ENCODE results near the gene SLC24A3.

Gene SLC24A3

DNA sequence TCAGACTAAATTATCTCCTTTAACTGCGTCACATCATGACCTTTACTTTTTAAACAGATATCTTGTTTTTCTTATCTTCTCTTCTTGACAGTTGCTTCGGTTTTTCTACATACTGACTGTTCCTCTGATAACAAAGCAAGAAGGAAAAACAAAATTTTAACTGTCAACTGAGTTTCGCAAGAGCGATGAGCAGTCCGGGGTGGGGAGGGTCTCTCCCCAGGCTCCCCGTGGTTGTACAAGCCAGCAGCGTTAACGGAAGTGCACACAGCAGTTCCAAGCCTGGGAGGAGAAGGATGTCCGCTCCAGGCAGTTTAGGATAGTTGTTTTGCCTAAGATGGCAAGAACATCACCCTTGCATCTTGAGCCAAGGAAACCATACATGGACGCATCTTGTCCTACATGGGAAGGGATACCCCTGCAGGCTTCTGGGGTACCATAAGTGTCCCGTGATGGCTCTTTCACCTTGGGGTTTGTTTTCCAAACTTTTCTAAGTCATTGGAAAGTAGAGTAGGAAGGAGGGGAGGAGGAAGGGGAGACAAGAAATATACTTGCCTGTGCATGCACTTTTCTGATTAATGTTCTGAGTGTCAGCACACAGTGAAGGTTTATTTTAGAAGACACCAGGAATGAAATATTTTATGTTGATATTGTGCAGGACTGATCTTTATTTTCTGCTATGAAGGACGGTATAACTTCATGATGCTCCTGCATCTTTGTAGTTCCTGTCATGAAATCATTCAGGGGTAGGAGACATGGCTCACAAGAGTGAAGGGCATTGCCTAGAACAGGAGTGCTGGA is 20.8 kb downstream of the SLC24A3 start (continued):
- TF ChIP-seq, protein P1, sequence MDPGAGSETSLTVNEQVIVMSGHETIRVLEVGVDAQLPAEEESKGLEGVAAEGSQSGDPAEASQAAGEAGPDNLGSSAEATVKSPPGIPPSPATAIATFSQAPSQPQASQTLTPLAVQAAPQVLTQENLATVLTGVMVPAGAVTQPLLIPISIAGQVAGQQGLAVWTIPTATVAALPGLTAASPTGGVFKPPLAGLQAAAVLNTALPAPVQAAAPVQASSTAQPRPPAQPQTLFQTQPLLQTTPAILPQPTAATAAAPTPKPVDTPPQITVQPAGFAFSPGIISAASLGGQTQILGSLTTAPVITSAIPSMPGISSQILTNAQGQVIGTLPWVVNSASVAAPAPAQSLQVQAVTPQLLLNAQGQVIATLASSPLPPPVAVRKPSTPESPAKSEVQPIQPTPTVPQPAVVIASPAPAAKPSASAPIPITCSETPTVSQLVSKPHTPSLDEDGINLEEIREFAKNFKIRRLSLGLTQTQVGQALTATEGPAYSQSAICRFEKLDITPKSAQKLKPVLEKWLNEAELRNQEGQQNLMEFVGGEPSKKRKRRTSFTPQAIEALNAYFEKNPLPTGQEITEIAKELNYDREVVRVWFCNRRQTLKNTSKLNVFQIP (CRISPR knock-in tag; IDR thresholded peaks at IDR 0.05; ENCODE audit: borderline replicate concordance, low read depth), result no peak
- TF ChIP-seq, protein P2, sequence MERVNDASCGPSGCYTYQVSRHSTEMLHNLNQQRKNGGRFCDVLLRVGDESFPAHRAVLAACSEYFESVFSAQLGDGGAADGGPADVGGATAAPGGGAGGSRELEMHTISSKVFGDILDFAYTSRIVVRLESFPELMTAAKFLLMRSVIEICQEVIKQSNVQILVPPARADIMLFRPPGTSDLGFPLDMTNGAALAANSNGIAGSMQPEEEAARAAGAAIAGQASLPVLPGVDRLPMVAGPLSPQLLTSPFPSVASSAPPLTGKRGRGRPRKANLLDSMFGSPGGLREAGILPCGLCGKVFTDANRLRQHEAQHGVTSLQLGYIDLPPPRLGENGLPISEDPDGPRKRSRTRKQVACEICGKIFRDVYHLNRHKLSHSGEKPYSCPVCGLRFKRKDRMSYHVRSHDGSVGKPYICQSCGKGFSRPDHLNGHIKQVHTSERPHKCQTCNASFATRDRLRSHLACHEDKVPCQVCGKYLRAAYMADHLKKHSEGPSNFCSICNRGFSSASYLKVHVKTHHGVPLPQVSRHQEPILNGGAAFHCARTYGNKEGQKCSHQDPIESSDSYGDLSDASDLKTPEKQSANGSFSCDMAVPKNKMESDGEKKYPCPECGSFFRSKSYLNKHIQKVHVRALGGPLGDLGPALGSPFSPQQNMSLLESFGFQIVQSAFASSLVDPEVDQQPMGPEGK (CRISPR knock-in tag; IDR thresholded peaks at IDR 0.05; ENCODE audit: borderline replicate concordance), result no peak

DNA sequence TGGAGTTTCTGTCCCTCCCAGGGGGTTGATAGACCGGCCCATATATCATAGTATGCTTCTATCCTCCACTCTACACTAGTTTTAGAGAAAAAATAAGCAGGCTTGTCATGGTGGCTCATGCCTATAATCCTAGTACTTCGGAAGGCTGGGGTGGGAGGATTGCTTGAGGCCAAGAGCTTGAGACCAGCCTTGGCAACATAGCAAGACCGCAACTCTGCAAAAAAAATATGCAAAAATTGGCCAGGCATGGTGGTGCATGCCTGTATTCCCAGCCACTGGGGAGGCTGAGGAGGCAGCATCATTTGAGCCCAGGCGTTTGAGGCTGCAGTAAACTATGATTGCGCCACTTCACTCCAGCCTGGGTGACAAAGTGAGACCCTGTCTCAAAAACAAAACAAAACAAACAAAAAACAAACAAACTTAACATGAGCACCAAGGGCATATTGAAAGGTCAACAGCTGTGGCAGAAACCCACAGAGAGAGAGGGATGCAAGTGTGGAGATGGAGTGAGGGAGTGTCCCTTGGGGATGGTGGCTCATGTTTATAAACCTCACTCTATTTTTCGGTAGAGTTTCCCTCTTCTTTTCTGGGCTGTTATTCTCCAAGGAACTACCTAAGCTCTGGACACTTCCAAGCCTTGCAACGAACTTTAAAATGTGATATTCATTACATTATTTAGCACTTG is 24.1 kb downstream of the SLC24A3 start:
- TF ChIP-seq ZFP3 (CRISPR knock-in tag; IDR thresholded peaks at IDR 0.05) (no peak), BACH2 (CRISPR knock-in tag; IDR thresholded peaks at IDR 0.05; ENCODE audit: borderline replicate concordance) (no peak), ZNF70 (CRISPR knock-in tag; IDR thresholded peaks at IDR 0.05) (no peak), ISL1 (CRISPR knock-in tag; IDR thresholded peaks at IDR 0.05) (no peak), CSDC2 (CRISPR knock-in tag; IDR thresholded peaks at IDR 0.05) (no peak), RARB (CRISPR knock-in tag; IDR thresholded peaks at IDR 0.05) (no peak), ESRRG (CRISPR knock-in tag; IDR thresholded peaks at IDR 0.05) (no peak), ZNF565 (CRISPR knock-in tag; conservative IDR thresholded peaks at IDR 0.05; ENCODE audit: low read depth) (no peak)
- TF ChIP-seq, protein P3, sequence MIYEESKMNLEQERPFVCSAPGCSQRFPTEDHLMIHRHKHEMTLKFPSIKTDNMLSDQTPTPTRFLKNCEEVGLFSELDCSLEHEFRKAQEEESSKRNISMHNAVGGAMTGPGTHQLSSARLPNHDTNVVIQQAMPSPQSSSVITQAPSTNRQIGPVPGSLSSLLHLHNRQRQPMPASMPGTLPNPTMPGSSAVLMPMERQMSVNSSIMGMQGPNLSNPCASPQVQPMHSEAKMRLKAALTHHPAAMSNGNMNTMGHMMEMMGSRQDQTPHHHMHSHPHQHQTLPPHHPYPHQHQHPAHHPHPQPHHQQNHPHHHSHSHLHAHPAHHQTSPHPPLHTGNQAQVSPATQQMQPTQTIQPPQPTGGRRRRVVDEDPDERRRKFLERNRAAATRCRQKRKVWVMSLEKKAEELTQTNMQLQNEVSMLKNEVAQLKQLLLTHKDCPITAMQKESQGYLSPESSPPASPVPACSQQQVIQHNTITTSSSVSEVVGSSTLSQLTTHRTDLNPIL (CRISPR knock-in tag; IDR thresholded peaks at IDR 0.05; ENCODE audit: low read depth), result no peak
- TF ChIP-seq, protein P2 (CRISPR knock-in tag; IDR thresholded peaks at IDR 0.05; ENCODE audit: borderline replicate concordance), result no peak
- no peak for ATAC-seq

DNA sequence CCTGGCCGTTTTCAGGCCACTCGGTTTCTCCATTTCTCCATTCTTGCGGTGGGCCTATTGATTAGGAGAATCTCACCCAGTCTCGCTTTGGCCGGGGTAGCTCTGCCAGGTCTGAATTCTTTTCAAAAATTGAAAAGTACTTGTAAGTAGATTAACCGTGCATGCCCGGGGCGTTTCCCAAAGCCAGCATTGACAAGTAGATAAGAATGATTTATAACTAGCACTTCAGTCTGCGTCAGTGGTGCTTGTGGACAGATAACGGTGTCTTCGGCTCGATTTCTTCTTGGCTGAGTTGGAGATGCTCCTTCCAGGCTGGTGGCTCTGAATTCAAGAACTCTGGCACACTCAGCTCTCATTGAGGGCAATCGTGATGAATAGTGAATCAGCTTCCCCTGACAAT is 29.0 kb downstream of the SLC24A3 start:
- ATAC-seq, result no peak
- TF ChIP-seq OSR1 (CRISPR knock-in tag; IDR thresholded peaks at IDR 0.05) (no peak), SNAI2 (CRISPR knock-in tag; IDR thresholded peaks at IDR 0.05) (no peak), ZFP30 (CRISPR knock-in tag; IDR thresholded peaks at IDR 0.05) (no peak), ZNF8 (CRISPR knock-in tag; IDR thresholded peaks at IDR 0.05) (no peak), PPARA (CRISPR knock-in tag; IDR thresholded peaks at IDR 0.05; ENCODE audit: borderline replicate concordance) (no peak), GLIS3 (CRISPR knock-in tag; IDR thresholded peaks at IDR 0.05) (no peak), ZNF70 (CRISPR knock-in tag; IDR thresholded peaks at IDR 0.05) (no peak), ZC3H10 (CRISPR knock-in tag; IDR thresholded peaks at IDR 0.05) (no peak)
- TF ChIP-seq, protein P4, sequence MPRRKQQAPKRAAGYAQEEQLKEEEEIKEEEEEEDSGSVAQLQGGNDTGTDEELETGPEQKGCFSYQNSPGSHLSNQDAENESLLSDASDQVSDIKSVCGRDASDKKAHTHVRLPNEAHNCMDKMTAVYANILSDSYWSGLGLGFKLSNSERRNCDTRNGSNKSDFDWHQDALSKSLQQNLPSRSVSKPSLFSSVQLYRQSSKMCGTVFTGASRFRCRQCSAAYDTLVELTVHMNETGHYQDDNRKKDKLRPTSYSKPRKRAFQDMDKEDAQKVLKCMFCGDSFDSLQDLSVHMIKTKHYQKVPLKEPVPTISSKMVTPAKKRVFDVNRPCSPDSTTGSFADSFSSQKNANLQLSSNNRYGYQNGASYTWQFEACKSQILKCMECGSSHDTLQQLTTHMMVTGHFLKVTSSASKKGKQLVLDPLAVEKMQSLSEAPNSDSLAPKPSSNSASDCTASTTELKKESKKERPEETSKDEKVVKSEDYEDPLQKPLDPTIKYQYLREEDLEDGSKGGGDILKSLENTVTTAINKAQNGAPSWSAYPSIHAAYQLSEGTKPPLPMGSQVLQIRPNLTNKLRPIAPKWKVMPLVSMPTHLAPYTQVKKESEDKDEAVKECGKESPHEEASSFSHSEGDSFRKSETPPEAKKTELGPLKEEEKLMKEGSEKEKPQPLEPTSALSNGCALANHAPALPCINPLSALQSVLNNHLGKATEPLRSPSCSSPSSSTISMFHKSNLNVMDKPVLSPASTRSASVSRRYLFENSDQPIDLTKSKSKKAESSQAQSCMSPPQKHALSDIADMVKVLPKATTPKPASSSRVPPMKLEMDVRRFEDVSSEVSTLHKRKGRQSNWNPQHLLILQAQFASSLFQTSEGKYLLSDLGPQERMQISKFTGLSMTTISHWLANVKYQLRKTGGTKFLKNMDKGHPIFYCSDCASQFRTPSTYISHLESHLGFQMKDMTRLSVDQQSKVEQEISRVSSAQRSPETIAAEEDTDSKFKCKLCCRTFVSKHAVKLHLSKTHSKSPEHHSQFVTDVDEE (CRISPR knock-in tag; IDR thresholded peaks at IDR 0.05), result no peak
- TF ChIP-seq, protein P3 (CRISPR knock-in tag; IDR thresholded peaks at IDR 0.05; ENCODE audit: low read depth), result no peak
- TF ChIP-seq, protein P5, sequence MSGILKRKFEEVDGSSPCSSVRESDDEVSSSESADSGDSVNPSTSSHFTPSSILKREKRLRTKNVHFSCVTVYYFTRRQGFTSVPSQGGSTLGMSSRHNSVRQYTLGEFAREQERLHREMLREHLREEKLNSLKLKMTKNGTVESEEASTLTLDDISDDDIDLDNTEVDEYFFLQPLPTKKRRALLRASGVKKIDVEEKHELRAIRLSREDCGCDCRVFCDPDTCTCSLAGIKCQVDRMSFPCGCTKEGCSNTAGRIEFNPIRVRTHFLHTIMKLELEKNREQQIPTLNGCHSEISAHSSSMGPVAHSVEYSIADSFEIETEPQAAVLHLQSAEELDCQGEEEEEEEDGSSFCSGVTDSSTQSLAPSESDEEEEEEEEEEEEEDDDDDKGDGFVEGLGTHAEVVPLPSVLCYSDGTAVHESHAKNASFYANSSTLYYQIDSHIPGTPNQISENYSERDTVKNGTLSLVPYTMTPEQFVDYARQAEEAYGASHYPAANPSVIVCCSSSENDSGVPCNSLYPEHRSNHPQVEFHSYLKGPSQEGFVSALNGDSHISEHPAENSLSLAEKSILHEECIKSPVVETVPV (CRISPR knock-in tag; IDR thresholded peaks at IDR 0.05), result no peak
- TF ChIP-seq, protein P2 (CRISPR knock-in tag; IDR thresholded peaks at IDR 0.05; ENCODE audit: borderline replicate concordance), result no peak
- TF ChIP-seq, protein P1 (CRISPR knock-in tag; IDR thresholded peaks at IDR 0.05; ENCODE audit: borderline replicate concordance, low read depth), result no peak
